Glomerular visceral epithelial cell (primary cell): Measurements from ENCODE around the gene COA1.
A peak's percentile ranks its signal among the peaks of the same experiment; 100 is the strongest.

Source experiments
- DNase-seq: peaks from one replicate; pipeline ENCODE4 v3.0.0-alpha.2; 2016; ENCODE audit errors: extremely low spot score

Gene COA1

GRCh38 chr7:43653891-43654504 is 75.3 kb downstream of the COA1 start:
- no peak for DNase-seq

DNA sequence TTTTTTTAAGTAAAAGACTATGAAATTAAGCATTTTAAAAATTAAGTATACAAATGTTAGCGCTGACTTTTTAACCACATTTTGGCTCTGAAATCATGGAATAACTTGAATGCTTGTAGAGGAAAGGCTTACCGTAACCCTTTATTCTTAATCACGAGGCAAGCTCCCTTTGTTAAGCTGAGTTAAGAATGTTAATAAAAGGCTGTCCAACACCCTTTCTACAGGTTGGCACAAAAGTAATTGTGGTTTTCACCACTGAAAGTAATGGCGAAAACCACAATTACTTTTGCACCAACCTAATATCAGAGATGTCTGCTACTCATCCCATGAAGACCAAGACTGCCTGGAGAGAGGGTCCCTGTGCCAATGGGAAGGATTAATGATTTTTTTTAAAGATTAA is 75.9 kb downstream of the COA1 start:
- no peak for DNase-seq

DNA sequence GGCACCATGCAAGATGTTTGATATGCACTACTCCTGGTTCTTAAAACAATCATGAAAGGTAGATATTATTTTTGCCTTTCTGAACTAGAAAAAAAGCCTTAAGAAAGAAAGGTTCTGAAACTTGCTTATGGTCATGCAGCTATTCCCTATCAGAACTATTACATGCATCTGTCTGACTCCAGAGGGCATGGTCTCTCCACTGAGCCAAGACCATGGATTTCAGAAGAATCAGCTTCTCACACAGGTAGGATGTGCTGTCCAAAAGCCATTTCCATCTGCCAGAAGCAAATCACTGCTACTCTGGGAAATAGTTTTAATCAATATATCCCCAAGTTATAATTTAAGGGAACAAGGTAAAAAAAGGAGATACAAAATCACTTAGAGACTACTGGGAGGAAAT is 77.0 kb downstream of the COA1 start:
- no peak for DNase-seq

- DNase-seq: peak; percentile 29
These were observed 78.8 kb downstream of the COA1 start for GRCh38 chr7:43650457-43651052.

DNA sequence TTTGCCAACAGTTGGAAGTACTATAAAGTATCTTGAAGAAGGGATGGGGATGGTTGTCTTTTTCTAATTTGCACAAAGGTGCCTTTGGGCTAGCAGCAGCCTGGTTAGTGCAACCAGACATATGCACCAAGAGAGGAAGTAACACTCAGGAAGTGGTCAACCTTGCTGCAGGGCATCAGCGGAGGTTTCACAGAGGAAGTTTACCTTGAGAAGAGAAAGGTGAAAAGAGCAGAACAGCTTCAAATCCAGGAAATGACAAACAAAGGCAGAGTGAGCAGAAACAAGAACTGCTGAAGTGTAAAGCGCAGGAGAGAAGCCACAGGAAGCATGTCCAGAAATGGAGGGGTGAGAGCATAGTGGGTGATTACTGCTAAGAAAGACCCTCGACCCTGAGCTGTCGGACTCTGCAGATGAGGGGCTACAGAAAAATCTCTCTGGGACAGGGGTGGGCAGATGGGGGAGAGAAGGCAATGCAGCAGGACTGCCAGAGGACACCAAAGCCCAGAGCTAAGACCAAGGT is 79.5 kb downstream of the COA1 start:
- DNase-seq: peak; percentile 37

- peak; percentile 85 for DNase-seq
These were observed 80.6 kb downstream of the COA1 start for GRCh38 chr7:43648473-43649406.

GRCh38 chr7:43647673-43648472 is 81.5 kb downstream of the COA1 start:
- peak; percentile 94 for DNase-seq

- DNase-seq: no peak
These were observed 82.0 kb downstream of the COA1 start for GRCh38 chr7:43647339-43647672.

DNA sequence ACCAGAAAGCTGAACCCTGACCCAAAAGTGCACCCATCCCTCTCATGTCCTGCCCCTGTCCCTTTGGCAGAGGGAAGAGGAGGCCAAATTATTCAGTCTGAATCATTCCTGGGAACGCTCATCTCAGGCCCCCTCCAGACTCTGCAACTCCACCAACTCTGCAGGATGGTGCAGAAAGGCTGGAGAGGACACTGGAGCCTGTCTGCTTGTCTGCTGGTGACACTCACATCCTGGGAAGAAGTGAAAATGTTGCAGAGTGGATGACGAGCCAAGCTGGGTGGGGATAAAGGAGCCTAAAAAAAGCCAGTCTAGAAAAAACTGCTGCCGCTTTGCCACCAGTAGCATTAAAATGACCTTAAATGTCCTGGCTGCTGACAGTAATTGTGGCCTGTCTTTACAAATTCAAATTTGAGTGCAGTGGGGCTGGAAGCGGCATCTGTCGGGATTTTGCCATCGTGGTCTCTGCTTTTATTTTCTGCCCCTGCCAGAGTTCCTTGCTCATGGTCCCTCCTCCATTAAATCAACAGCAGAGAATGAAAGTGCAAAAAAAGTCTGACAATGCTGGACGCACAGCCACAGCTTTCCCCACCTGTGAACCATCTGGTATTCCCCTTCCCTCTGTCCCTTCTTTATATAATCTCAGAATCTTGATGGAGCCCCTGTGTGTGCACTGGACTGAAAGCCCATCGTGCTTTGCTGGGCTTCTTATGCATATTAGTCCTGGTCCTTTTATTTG is 82.6 kb downstream of the COA1 start:
- DNase-seq: no peak

GRCh38 chr7:43645699-43646226 is 83.6 kb downstream of the COA1 start:
- DNase-seq: no peak

GRCh38 chr7:43643846-43644245 is 85.5 kb downstream of the COA1 start:
- DNase-seq: no peak

GRCh38 chr7:43642897-43643630 is 86.3 kb downstream of the COA1 start:
- no peak for DNase-seq

DNA sequence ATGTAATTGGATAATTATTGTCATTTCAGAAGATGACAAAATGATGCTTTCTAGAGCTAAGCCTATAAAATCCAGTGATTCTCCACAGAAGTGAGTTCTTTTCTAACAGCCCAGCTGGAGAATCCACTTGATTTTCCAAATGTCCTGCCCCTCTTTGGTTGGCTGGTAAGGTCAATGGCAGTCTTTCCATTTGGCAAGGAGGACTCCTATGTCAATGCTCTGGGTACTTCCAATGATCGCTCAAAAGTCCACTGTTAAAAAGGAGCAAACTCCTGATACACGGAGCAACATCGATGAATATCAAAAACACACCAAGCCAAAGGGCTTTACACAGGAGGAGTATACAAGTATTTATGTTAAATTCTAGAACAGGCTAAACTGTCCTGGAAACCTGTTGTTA is 88.6 kb downstream of the COA1 start:
- DNase-seq: no peak

DNA sequence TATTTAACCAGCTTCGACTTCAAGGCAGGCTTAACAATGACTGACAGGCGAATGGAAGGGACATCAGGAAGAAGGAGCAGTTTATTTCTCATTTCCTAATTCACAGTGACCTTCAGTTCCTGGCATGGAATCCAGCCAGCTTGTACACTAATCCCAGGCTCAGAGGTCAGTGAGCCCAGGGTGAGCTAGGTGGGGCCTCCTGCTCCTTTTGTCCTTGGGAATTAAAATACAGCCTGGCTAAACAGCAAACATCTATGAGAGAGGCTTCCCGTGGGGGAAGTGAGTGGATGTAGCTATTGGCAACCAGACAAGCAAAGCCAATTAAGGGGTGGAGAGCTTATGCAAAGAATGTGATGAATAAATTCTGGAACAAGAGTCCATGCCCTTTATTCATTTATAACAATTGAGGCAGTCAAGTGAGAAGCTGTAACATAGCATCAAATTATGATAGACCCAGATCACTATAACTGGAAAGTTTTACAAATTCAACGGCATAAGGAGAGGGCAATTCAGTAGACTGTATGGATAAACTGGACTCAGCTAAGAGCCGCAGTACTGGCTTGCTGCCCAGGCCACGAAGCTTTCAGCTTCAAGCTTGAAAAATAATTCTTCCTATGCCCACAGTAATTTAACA is 89.3 kb downstream of the COA1 start:
- peak; percentile 47 for DNase-seq

DNA sequence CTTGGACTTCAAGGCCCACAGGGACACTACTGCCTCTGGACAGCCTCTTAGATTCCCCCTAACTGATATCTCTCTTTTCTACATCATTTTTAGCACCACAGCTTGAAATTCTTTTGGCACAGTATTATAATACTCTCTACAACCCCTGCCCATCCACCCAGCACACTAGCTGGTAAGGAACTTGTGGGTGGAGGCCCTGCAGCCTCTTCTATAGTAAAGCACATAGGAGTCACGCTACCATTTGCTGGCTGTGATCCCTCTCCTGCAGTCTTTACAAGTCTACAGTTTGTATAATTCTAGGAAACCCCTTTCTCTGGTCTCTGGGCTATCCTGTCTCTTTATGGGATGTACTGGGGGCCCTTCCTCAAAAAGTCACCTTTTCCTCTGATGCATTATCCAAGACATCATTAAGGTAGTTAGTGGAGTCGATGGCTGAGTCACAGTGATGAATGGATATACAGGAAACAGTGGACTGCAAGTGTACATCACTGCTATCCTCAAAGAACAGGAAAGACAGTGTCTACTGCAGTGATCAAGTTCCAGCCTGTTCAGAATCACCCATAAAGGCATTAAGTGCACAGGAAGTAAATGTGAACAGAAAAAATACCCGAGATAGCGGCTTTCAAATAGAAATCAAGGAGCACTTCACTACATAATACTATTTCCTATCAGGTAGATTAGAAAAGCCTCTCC is 92.1 kb downstream of the COA1 start:
- DNase-seq: no peak

DNA sequence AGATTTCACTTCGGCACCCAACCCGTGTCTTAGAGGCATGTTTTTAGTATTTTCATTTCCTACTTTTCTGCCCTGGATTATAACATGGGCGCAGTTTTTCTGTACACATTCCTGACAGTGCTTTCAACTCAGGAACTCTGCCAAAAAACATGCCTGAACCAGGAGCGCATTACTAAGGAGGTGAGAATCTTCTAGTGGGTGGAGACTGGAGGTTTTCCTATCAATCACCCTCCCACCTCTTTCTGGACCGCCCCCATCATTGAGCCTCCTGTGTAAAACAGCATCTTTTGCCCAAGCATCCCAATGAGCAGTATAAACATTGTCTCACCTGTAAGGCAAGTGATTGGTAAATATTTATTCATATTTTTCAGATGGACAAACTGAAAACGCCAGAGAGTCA is 93.2 kb downstream of the COA1 start:
- peak; percentile 49 for DNase-seq

DNA sequence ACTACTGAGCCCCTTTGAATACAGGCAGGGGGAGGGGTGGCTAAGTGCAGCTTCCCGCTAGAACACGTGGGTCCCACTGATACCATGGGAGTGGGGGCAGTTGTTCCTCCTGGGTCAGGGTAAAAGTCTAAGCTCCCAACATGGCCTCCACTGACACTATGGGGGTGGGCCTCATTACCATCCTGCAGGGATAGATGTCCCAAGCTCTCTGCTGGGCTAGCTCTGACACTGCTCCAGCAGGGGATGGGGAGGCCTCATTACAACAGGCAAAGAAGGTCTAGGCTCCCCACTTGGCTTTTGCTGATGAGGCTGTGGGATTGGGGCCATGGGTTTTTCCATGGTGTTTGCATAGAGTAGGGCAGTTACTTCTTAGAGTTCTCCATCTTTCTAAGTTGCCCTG is 94.9 kb downstream of the COA1 start:
- no peak for DNase-seq

GRCh38 chr7:43632746-43633145 is 96.6 kb downstream of the COA1 start:
- no peak for DNase-seq

GRCh38 chr7:43631559-43631958 is 97.8 kb downstream of the COA1 start:
- DNase-seq: no peak
